Activated CD4-positive, CD25-positive, alpha-beta regulatory T cell (primary cell): ENCODE data around the gene RNMT.

ENCODE experiments used
- DNase-seq, 4 experiments: peaks; one replicate each; lab custom pipeline; 2025; lab: John Stamatoyannopoulos, UW

RNMT gene

DNA sequence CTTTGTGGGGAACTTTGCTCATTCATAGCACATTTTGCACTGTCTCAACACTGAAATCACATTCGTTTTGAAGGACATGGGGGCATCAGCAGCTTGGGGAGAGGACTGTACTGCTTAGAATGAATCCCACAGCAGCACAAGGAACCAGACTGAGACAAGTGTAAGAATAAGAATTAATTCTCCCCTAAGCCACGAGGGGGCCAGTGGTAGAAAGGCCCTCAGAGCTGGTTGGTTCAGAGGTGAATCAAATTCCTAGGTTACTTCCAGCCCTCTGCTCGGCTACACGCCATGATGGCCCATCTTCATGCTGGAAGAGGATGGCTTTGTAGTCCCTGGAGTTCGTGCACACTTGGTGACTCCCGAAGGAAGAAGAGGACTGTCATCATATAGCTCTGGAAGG is 85.5 kb downstream of the RNMT start:
- DNase-seq, result no peak

DNA sequence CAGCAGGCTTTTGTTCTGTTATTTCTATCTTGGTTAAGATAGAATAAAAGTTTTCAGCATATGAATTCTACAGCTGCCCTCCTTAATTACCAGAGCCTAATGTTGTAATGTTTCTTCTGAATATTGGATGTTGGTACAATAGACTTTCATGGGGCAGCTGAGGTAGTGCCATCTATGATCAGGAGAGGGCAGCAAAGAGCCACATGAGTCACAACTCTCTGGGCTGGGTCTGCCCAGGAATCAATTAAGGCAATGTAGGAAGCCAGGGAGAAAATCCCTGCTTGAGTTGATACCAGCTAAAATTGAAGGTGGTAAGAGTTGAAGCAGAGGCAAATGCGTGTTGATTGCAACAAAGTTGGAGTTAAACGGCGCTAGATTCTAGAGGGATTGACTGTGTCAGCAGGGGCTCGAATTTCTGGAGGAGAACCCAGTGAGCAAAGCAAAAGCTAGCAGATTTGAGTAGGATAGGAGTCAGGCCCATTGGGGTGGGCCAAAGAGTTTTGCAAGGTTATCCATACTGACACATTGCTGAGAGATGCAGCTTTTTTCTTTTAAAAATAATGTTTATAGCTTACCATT is 86.9 kb downstream of the RNMT start:
- DNase-seq, result peak; percentile 9 to 52 (median 26)
